GM10248 (cell line): Measurements from ENCODE around the gene PLEKHF1.
"Not testable (repeated sequence)": the region's sequence is repeated elsewhere in the genome, so short reads cannot be mapped to it uniquely, and the experiment has no call there.

Experiments used
- CTCF ChIA-PET: fragments of 300-600 bp; sonication (Branson Sonifier 250); formaldehyde crosslinking; extraction: SDS; loops from one replicate; lab custom pipeline; 2021; ENCODE audit warnings: antibody characterized with exemption; lab: Yijun Ruan, JAX
- POLR2A ChIA-PET: fragments of 350-650 bp; sonication (Branson Sonifier 250); formaldehyde crosslinking; extraction: SDS; loops from one replicate; lab custom pipeline; 2020; ENCODE audit warnings: antibody characterized with exemption; lab: Yijun Ruan, JAX
- DNase-seq: peaks from one replicate; pipeline ENCODE4 v3.0.0; 2012; ENCODE audit errors: extremely low spot score
- CTCF ChIP-seq: IDR thresholded peaks from 2 replicates; pipeline ENCODE4 v1.5.1; 2012; ENCODE audit warnings: mild to moderate bottlenecking, low read depth; ENCODE audit errors: extremely low read depth, missing control alignments, control extremely low read depth

Gene PLEKHF1

GRCh38 chr19:29626386-29626785, 38.9 kb upstream of the PLEKHF1 start:
- DNase-seq = no peak
- no peak for TF ChIP-seq CTCF
- ChIA-PET CTCF (interaction anchor here (1.2 kb wide), 1 partner anchor 7 kb away, joined by 3 read pairs; no protein-coding TSS in a partner anchor), POLR2A (no interaction called here)

- CTCF ChIA-PET, POLR2A ChIA-PET, DNase-seq: not testable (repeated sequence)
Observed at GRCh38 chr19:29626832-29627231, 38.4 kb upstream of the PLEKHF1 start.

GRCh38 chr19:29628661-29629385, 36.4 kb upstream of the PLEKHF1 start:
- ChIA-PET CTCF (interaction anchor here (1.6 to 2.5 kb wide), 4 partner anchors 10 to 131 kb away, joined by 3 to 10 read pairs (median 5); no protein-coding TSS in a partner anchor), POLR2A (no interaction called here)
- DNase-seq = no peak
- TF ChIP-seq CTCF = no peak

- DNase-seq = no peak
- ChIA-PET POLR2A (no interaction called here), CTCF (interaction anchor here (1.6 to 2.5 kb wide), 3 partner anchors 11 to 86 kb away, joined by 4 to 10 read pairs (median 6); no protein-coding TSS in a partner anchor)
- no peak for TF ChIP-seq CTCF
Observed at GRCh38 chr19:29629836-29630534, 35.3 kb upstream of the PLEKHF1 start.

- POLR2A ChIA-PET = no interaction called here
- TF ChIP-seq CTCF = no peak
- CTCF ChIA-PET = interaction anchor here (1.5 to 2.5 kb wide), 4 partner anchors 12 to 86 kb away, joined by 3 to 8 read pairs (median 5); partner anchors contain the start of gene PLEKHF1
- no peak for DNase-seq
Observed at GRCh38 chr19:29630655-29631054, 34.6 kb upstream of the PLEKHF1 start.

- DNase-seq = no peak
- POLR2A ChIA-PET = no interaction called here
- no peak for TF ChIP-seq CTCF
- CTCF ChIA-PET = interaction anchor here (1.5 to 2.5 kb wide), 2 partner anchors 20 to 34 kb away, joined by 3 to 8 read pairs; partner anchors contain the start of gene PLEKHF1
Observed at GRCh38 chr19:29631450-29631849, 33.8 kb upstream of the PLEKHF1 start.
